GM19099 (cell line): ENCODE data around the gene ZNF445.

Source experiments
- POLR2A ChIP-seq: IDR thresholded peaks from 3 replicates; pipeline ENCODE4 v1.6.1; 2011; ENCODE audit warnings: low read depth; ENCODE audit not compliant: insufficient read length; ENCODE audit errors: extremely low read depth

Gene ZNF445

GRCh38 chr3:44392489-44392888, 85.0 kb downstream of the ZNF445 start:
- no peak for TF ChIP-seq POLR2A

DNA sequence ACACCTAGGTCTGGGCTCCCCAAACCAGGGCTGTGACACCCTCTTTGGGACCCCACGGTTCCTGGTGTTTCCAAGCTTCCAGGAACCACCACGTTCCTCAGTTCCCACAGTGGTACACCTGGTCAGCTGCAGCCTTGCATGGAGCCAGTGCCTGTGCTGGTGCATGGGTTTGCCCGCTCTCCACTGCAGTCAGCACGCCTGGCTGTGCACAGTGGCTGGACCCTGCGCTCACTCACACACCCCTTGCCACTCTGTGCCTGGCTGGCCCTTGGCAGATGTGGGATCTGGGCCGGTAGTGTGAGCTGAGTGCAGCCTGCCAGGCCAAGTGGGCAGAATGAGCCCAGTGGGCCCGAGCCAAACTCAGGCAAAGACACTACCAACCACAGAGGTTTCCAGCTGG, 90.1 kb downstream of the ZNF445 start:
- TF ChIP-seq POLR2A = no peak
